Heart left ventricle (tissue), 16 donors: ENCODE measurements around the gene ERBB4. TPM values are rescaled to one million over a fixed set of nuclear protein-coding genes. Genes with fewer than 3 reads are reported as not detected.

ENCODE experiments used
- ATAC-seq, 4 donors: fragments of 200-7000 bp; cut with Tn5 transposase; one replicate each; pipeline ENCODE4 v1.9.1; 2020 to 2022; ENCODE audit warnings: moderate library complexity in 4 of 4, mild to moderate bottlenecking in 3 of 4, moderate number of reproducible peaks in 1 of 4
- DNase-seq, 5 donors: peaks; one replicate each; pipeline ENCODE4 v3.0.0-alpha.2; 2020
- H3K27ac ChIP-seq, 12 donors: fragments of 200-600 bp; sonication (generic) in 4 of 12; one replicate each; pipeline versions ENCODE4 v1.5.0 to v1.8.0; 2016 to 2022; ENCODE audit warnings: mild to moderate bottlenecking in 2 of 12
- H3K27me3 ChIP-seq, 9 donors: fragments of 200-600 bp; sonication (generic) in 2 of 9; one replicate each; pipeline versions ENCODE4 v1.5.1 to v1.8.0; 2016 to 2022; ENCODE audit warnings: mild to moderate bottlenecking in 3 of 9
- H3K36me3 ChIP-seq, 9 donors: fragments of 200-600 bp; sonication (generic) in 2 of 9; one replicate each; pipeline versions ENCODE4 v1.5.0 to v1.8.0; 2018 to 2022; ENCODE audit warnings: mild to moderate bottlenecking in 2 of 9
- H3K4me1 ChIP-seq, 12 donors: fragments of 200-600 bp; sonication (generic) in 4 of 12; one replicate each; pipeline versions ENCODE4 v1.5.0 to v1.8.0; 2016 to 2022; ENCODE audit warnings: mild to moderate bottlenecking in 3 of 12
- H3K4me3 ChIP-seq, 12 donors: fragments of 200-600 bp; sonication (generic) in 4 of 12; one replicate each; pipeline versions ENCODE4 v1.5.0 to v1.8.0; 2017 to 2022; ENCODE audit warnings: mild to moderate bottlenecking in 9 of 12, moderate library complexity in 4 of 12
- H3K9me3 ChIP-seq, 12 donors: fragments of 200-600 bp; sonication (generic) in 4 of 12; one replicate each; pipeline versions ENCODE4 v1.5.0 to v1.8.0; 2016 to 2022; ENCODE audit warnings: mild to moderate bottlenecking in 1 of 12
- CTCF ChIP-seq, 12 donors: fragments of 200-600 bp; sonication (generic) in 4 of 12; IDR thresholded peaks; one replicate each; pipeline versions ENCODE4 v1.5.0 to v1.8.0; 2018 to 2022; ENCODE audit warnings: antibody characterized with exemption in 12 of 12, mild to moderate bottlenecking in 5 of 12
- POLR2A ChIP-seq, 2 donors: fragments of 450-650 bp; IDR thresholded peaks; one replicate each; pipeline ENCODE4 v1.6.1; 2017; ENCODE audit warnings: antibody characterized with exemption in 2 of 2, mild to moderate bottlenecking in 2 of 2, moderate library complexity in 2 of 2
- WGBS, 4 donors: extraction: QIAGEN DNeasy Blood & Tissue Kit in 2 of 4; methylation state at CpG; one replicate each; pipeline versions ENCODE4 v1.1.5 to v1.1.7; 2013 to 2018; 5-methylcytosine and 5-hydroxymethylcytosine counted together
- intact Hi-C, 10 donors: fragments of 100-400 bp; cut with DNase I; formaldehyde crosslinking; loops; one replicate each; pipeline versions ENCODE4 v1.11.1 to v1.14.2; 2022
- polyA plus RNA-seq, 2 donors: library from polyadenylated mRNA; stranded (reverse); fragments of 200-250 nt; gene quantifications; one replicate each; pipeline ENCODE4 v1.2.3, GENCODE V29; 2013
- total RNA-seq, 9 donors: library from RNA; depleted of rRNA in 2 of 9; stranded (reverse); fragments of >200 nt in 2 of 9; fragmentation: NEBNext Ultra II Directional in 3 of 9; extraction: Animal tissue kit (Norgen Biotek cat#: 25700) in 3 of 9; gene quantifications; one replicate each; pipeline versions ENCODE4 v1.1.0 to v1.2.4, GENCODE V29; 2016 to 2023
- donor health status: ischemic (EF 13 %, LVEDD 7.1; RV severe dilation, severe dysfunction).
- donor health status: healthy with polysubstance abuse.
- donor health status: DM: no; HTN: yes; CAD: no.
- donor health status: DM: no; HTN: no; CAD: no.
- donor health status: ischemic (EF 25% LVEDD 6.9; RV normal size, moderate dysfunction).
- donor health status: ischemic (EF 25% LVEDD 5.7; RV mildly dilated, moderate dysfunction).
- donor health status: healthy.
- donor health status: DM: yes; HTN: yes; CAD: no.
- donor health status: ischemic (EF 35%, LVEDD 5.7; RV mildly dilated, moderate dysfunction).
- donor health status: nonischemic (EF 11% LVEDD 7.7; RV severe dilation, severe dysfunction).
- donor health status: DM: yes; HTN: yes; CAD: no.
- donor health status: PGD.
- donor health status: ischemic (EF 29% LVEDD 5.4; RV normal size, mild dysfunction).
- donor health status: nonischemic (EF 23%, LVEDD 6.1; RV moderate dilation, normal function).

ERBB4 gene
- total and polyA plus RNA-seq, 11 donors, result 1.3 to 29.5 (median 11.7) TPM

GRCh38 chr2:211981451-211981850 lies 557.2 kb downstream of the ERBB4 start:
- no peak overlapping the region for H3K4me3 ChIP-seq
- no peak overlapping the region for H3K27ac ChIP-seq
- no peak for TF ChIP-seq CTCF (IDR thresholded peaks at IDR 0.05)
- TF ChIP-seq POLR2A (IDR thresholded peaks at IDR 0.05), result no peak
- H3K9me3 ChIP-seq, result no peaks in the 10 kb centered on the region
- peaks cover 0 to 4% (median 0%) of the 10 kb centered on the region in 12 donors for H3K4me1 ChIP-seq
- no peaks in the 10 kb centered on the region for H3K27me3 ChIP-seq
- no peak for ATAC-seq
- H3K36me3 ChIP-seq, result no peaks in the 10 kb centered on the region
- intact Hi-C loops, result no loop called here
- DNase-seq, result no peak
- 17 to 35% (median 25%) methylated on average over 1 of the region's 1 CpG for WGBS, 4 donors

DNA sequence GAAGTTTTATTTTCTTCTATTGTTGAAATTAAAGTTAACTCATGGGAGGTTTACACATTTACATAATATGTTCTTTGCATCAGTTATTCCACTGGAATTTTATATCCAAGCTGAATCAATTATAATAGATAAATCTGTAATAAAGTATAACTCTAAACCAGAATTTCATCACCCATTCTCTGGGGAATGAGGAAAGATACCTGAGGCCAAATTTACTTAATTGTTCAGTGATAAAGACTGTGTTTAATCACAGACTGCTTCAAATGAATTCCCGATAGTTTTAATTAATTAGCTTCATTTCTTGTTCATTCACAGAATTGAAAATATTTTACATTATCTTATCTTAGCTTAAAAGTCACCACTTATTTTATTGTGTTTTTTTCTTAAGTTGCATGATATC lies 562.5 kb downstream of the ERBB4 start:
- H3K27ac ChIP-seq, result no peak overlapping the region
- peaks cover 0 to 3% (median 0%) of the 10 kb centered on the region in 12 donors for H3K4me1 ChIP-seq
- WGBS, 4 donors, result 83 to 98% (median 94%) methylated on average over 1 of the region's 1 CpG
- no peaks in the 10 kb centered on the region for H3K27me3 ChIP-seq
- intact Hi-C loops, result no loop called here
- DNase-seq (no peak), ATAC-seq (no peak)
- peaks cover 0 to under 1% (median 0%) of the 10 kb centered on the region in 12 donors for H3K9me3 ChIP-seq
- H3K4me3 ChIP-seq, result no peak overlapping the region
- TF ChIP-seq POLR2A (IDR thresholded peaks at IDR 0.05) (no peak), CTCF (IDR thresholded peaks at IDR 0.05) (no peak)
- H3K36me3 ChIP-seq, result no peaks in the 10 kb centered on the region

DNA sequence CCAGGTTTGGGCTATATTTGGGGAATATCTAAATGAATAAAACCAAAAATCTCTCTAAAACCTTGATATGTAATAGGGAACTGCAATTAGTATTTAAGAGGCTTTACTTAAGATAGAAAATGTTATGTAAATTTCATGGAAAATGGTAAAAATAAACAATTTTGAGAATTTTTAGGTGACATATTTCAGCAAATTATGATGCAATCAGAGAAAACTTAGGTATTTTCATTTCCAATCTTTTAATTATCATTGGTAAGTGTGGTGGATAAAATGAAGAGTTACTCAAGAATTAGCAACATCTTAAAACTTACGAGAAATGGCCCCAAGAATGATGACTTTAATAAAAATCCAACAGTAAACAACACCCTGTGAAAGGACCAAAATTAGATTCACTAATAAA lies 571.4 kb downstream of the ERBB4 start:
- no peak overlapping the region for H3K4me3 ChIP-seq
- no peak overlapping the region for H3K27ac ChIP-seq
- intact Hi-C loops, result no loop called here
- ATAC-seq (no peak), DNase-seq (no peak)
- H3K27me3 ChIP-seq, result no peaks in the 10 kb centered on the region
- no peaks in the 10 kb centered on the region for H3K4me1 ChIP-seq
- H3K36me3 ChIP-seq, result no peaks in the 10 kb centered on the region
- TF ChIP-seq CTCF (IDR thresholded peaks at IDR 0.05), result no peak
- TF ChIP-seq POLR2A (IDR thresholded peaks at IDR 0.05), result no peak
- WGBS, 4 donors, result 83 to 89% (median 85%) methylated on average over 1 of the region's 1 CpG
- H3K9me3 ChIP-seq, result peaks cover 0 to 12% (median 0%) of the 10 kb centered on the region in 12 donors

DNA sequence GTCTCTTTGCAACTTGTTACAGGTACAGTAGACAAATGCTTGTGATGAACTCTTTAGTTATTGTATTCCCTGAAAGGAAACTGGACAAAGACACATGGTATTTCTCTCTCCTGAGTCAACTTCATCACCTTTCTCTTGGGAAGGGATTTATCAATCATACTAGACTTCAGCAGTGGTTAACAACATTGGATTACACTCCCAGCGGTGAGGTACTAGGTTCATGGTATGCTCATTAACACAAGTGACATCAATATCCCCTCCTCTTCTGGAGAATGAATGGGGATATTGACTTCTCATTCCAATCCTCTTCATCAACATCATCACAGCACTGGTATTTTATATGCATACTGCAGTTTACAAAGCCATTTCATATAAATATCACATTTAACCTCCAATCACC lies 574.6 kb downstream of the ERBB4 start:
- no peak for TF ChIP-seq CTCF (IDR thresholded peaks at IDR 0.05)
- TF ChIP-seq POLR2A (IDR thresholded peaks at IDR 0.05), result no peak
- 67 to 93% (median 86%) methylated on average over 1 of the region's 1 CpG for WGBS, 4 donors
- DNase-seq (no peak), ATAC-seq (no peak)
- no peaks in the 10 kb centered on the region for H3K4me1 ChIP-seq
- no peaks in the 10 kb centered on the region for H3K36me3 ChIP-seq
- H3K27me3 ChIP-seq, result no peaks in the 10 kb centered on the region
- no peak overlapping the region for H3K27ac ChIP-seq
- intact Hi-C loops, result no loop called here
- H3K9me3 ChIP-seq, result no peaks in the 10 kb centered on the region
- no peak overlapping the region for H3K4me3 ChIP-seq
